ENCODE data around the gene HJURP. TPM values are rescaled to one million over a fixed set of nuclear protein-coding genes. Genes with fewer than 3 reads are reported as not detected.

The HJURP gene
- total RNA-seq, 1 experiment from 2014 or later: 49.7 TPM

- Histone ChIP-seq H3K56ac (ENCODE audit: insufficient read length, low read depth, low read length) (no peak overlapping the region), H3K79me1 (ENCODE audit: insufficient read depth, low read depth, low read length, poor library complexity, severe bottlenecking) (no peaks in the 10 kb centered on the region), H2AK5ac (ENCODE audit: insufficient read length, low read length) (no peak overlapping the region), H2BK15ac (ENCODE audit: low read depth, low read length) (no peak overlapping the region), H3K4me1 (ENCODE audit: insufficient read depth, low read length) (no peaks in the 10 kb centered on the region), H2BK5ac (ENCODE audit: insufficient read length, low read length) (no peak overlapping the region), H4K20me1 (ENCODE audit: control insufficient read depth, insufficient read depth, insufficient read length) (no peaks in the 10 kb centered on the region), H3T11ph (ENCODE audit: low read length) (no peak overlapping the region), H3K27me3 (ENCODE audit: insufficient read depth, low read length) (no peaks in the 10 kb centered on the region), H3K23ac (ENCODE audit: insufficient read length, low read depth, low read length) (no peak overlapping the region), H2AFZ (ENCODE audit: low read length) (no peak overlapping the region), H3K9me3 (ENCODE audit: control insufficient read depth, low read depth, low read length) (no peaks in the 10 kb centered on the region), H3K18ac (ENCODE audit: insufficient read length, low read depth, low read length) (no peak overlapping the region), H4K8ac (replicated peaks; ENCODE audit: insufficient read length, low read depth, low read length) (no peak overlapping the region), H3K79me2 (ENCODE audit: insufficient read depth, low read length) (no peaks in the 10 kb centered on the region), H3K4me2 (ENCODE audit: insufficient read depth, insufficient read length, low read length) (no peak overlapping the region), H3K9ac (ENCODE audit: extremely low read depth, insufficient read length, low read length) (no peak overlapping the region), H3K27ac (ENCODE audit: insufficient read length, low read depth, low read length) (no peak overlapping the region), H3K4ac (ENCODE audit: low read depth, low read length) (no peak overlapping the region), H3K23me2 (ENCODE audit: insufficient read length, low read depth, low read length, poor library complexity, severe bottlenecking) (no peaks in the 10 kb centered on the region), H2BK12ac (ENCODE audit: insufficient read length, low read depth, low read length) (no peak overlapping the region), H3K14ac (ENCODE audit: insufficient read depth, low read length) (no peak overlapping the region), H2BK120ac (ENCODE audit: low read depth, low read length, poor library complexity, severe bottlenecking) (no peak overlapping the region), H2BK20ac (ENCODE audit: low read depth, low read length, poor library complexity, severe bottlenecking) (no peak overlapping the region), H4K91ac (ENCODE audit: insufficient read length, low read depth, low read length) (no peak overlapping the region), H4K5ac (ENCODE audit: insufficient read length, low read depth, low read length) (no peak overlapping the region)
- DNase-seq: peak; percentile 27
- H3K4me1 Mint-ChIP-seq: no peaks in the 10 kb centered on the region
- no peaks in the 10 kb centered on the region for H3K36me3 Mint-ChIP-seq (ENCODE audit: insufficient read depth in 1 of 3, low read depth in 3 of 3)
- H3K27me3 Mint-ChIP-seq (ENCODE audit: low read depth): peaks cover 23% of the 10 kb centered on the region
- H3K9me3 Mint-ChIP-seq: peaks cover 5% of the 10 kb centered on the region in 2 experiments; a peak in 3 of 5 replicates
- TF ChIP-seq CTCF (conservative IDR thresholded peaks at IDR 0.05): peak; percentile 31; the same call in 2 of the 3 replicates
- no CpG with 5 or more reads among the region's 12 CpGs for WGBS (ENCODE audit: extremely low coverage, insufficient read length, low lambda C conversion rate)
- H3K4me3 Mint-ChIP-seq: no peak overlapping the region
- no peak overlapping the region for H3K27ac Mint-ChIP-seq
These were observed 47.0 kb downstream of the HJURP start for GRCh38 chr2:233807215-233807865.

Measured in H9 (cell line).